Heart right ventricle (tissue), 16 donors: Measurements from ENCODE around the gene GARRE1. TPM values are rescaled to one million over a fixed set of nuclear protein-coding genes. Genes with fewer than 3 reads are reported as not detected.
"Not testable (repeated sequence)": the region's sequence is repeated elsewhere in the genome, so short reads cannot be mapped to it uniquely, and the experiment has no call there.

Experiments
- ATAC-seq, 8 donors: fragments of 200-7000 bp; cut with Tn5 transposase; one replicate each; pipeline ENCODE4 v1.9.1; 2020; ENCODE audit warnings: mild to moderate bottlenecking in 8 of 8, moderate library complexity in 8 of 8, moderate number of reproducible peaks in 1 of 8
- DNase-seq, 2 donors: peaks; one replicate each; pipeline ENCODE4 v3.0.0-alpha.2; 2020
- H3K27ac ChIP-seq, 10 donors: fragments of 200-600 bp; sonication (generic) in 2 of 10; one replicate each; pipeline versions ENCODE4 v1.5.0 to v1.8.0; 2020 to 2022; ENCODE audit warnings: mild to moderate bottlenecking in 3 of 10
- H3K27me3 ChIP-seq, 7 donors: fragments of 200-600 bp; one replicate each; pipeline ENCODE4 v1.8.0; 2021 to 2022; ENCODE audit warnings: mild to moderate bottlenecking in 2 of 7
- H3K36me3 ChIP-seq, 9 donors: fragments of 200-600 bp; sonication (generic) in 1 of 9; one replicate each; pipeline versions ENCODE4 v1.5.0 to v1.8.0; 2020 to 2022; ENCODE audit warnings: mild to moderate bottlenecking in 2 of 9
- H3K4me1 ChIP-seq, 9 donors: fragments of 200-600 bp; sonication (generic) in 1 of 9; one replicate each; pipeline versions ENCODE4 v1.5.0 to v1.8.0; 2020 to 2022; ENCODE audit warnings: mild to moderate bottlenecking in 4 of 9
- H3K4me3 ChIP-seq, 10 donors: fragments of 200-600 bp; sonication (generic) in 2 of 10; one replicate each; pipeline versions ENCODE4 v1.5.0 to v1.8.0; 2020 to 2022; ENCODE audit warnings: mild to moderate bottlenecking in 7 of 10, moderate library complexity in 2 of 10
- H3K9me3 ChIP-seq, 11 donors: fragments of 200-600 bp in 10 of 11; sonication (generic) in 2 of 11; one replicate each; pipeline versions ENCODE4 v1.5.0 to v1.8.0; 2013 to 2022; ENCODE audit warnings: mild to moderate bottlenecking in 2 of 11, control low read depth in 1 of 11, moderate library complexity in 1 of 11
- WGBS, 2 donors: extraction: QIAGEN DNeasy Blood & Tissue Kit; methylation state at CpG; one replicate each; pipeline ENCODE4 v1.1.7; 2013; ENCODE audit warnings: inconsistent platforms in 1 of 2; 5-methylcytosine and 5-hydroxymethylcytosine counted together
- intact Hi-C, 10 donors: fragments of 100-400 bp; cut with DNase I; formaldehyde crosslinking; loops; one replicate each; pipeline versions ENCODE4 v1.11.1 to v1.14.2; 2022
- polyA plus RNA-seq, 2 donors: library from polyadenylated mRNA; stranded (reverse); fragments of 200-250 nt; gene quantifications; one replicate each; pipeline ENCODE4 v1.2.3, GENCODE V29; 2013
- total RNA-seq, 10 donors: library from RNA; stranded (reverse); fragmentation: NEBNext Ultra II Directional in 3 of 10; extraction: Animal tissue kit (Norgen Biotek cat#: 25700) in 3 of 10; gene quantifications; one replicate each; pipeline versions ENCODE4 v1.2.1 to v1.2.4, GENCODE V29; 2021 to 2023
- TF ChIP-seq, protein P1 (sequence below), 9 donors: fragments of 200-600 bp; sonication (generic) in 2 of 9; IDR thresholded peaks; one replicate each; pipeline versions ENCODE4 v1.5.0 to v1.8.0; 2021 to 2022; ENCODE audit warnings: antibody characterized with exemption in 9 of 9, mild to moderate bottlenecking in 5 of 9, moderate library complexity in 1 of 9
- donor health status: Arrhythmogenic right ventricular cardiomyopathy.
- donor health status: ischemic (EF 13 %, LVEDD 7.1; RV severe dilation, severe dysfunction).
- donor health status: healthy with polysubstance abuse.
- donor health status: DM: no; HTN: yes; CAD: no.
- donor health status: DM: no; HTN: no; CAD: no.
- donor health status: ischemic (EF 25% LVEDD 6.9; RV normal size, moderate dysfunction).
- donor health status: ischemic (EF 25% LVEDD 5.7; RV mildly dilated, moderate dysfunction).
- donor health status: healthy.
- donor health status: DM: yes; HTN: yes; CAD: no.
- donor health status: Ischemic cardiomyopathy.
- donor health status: ischemic (EF 35%, LVEDD 5.7; RV mildly dilated, moderate dysfunction).
- donor health status: nonischemic (EF 11% LVEDD 7.7; RV severe dilation, severe dysfunction).
- donor health status: DM: yes; HTN: yes; CAD: no.
- donor health status: PGD.
- donor health status: ischemic (EF 29% LVEDD 5.4; RV normal size, mild dysfunction).
- donor health status: nonischemic (EF 23%, LVEDD 6.1; RV moderate dilation, normal function).

Gene GARRE1
- total and polyA plus RNA-seq, 12 donors = 7.1 to 28.9 (median 23.0) TPM

GRCh38 chr19:34213283-34213682 is 41.1 kb upstream of the GARRE1 start:
- H3K9me3 ChIP-seq = no peaks in the 10 kb centered on the region
- ATAC-seq (no peak), DNase-seq (no peak)
- peaks cover 0 to 6% (median 0%) of the 10 kb centered on the region in 9 donors for H3K4me1 ChIP-seq
- peaks cover 0 to 100% (median 31%) of the 10 kb centered on the region in 9 donors for H3K36me3 ChIP-seq
- 93 to 96% methylated on average over 2 of the region's 2 CpGs for WGBS, 2 donors
- TF ChIP-seq, protein P1, sequence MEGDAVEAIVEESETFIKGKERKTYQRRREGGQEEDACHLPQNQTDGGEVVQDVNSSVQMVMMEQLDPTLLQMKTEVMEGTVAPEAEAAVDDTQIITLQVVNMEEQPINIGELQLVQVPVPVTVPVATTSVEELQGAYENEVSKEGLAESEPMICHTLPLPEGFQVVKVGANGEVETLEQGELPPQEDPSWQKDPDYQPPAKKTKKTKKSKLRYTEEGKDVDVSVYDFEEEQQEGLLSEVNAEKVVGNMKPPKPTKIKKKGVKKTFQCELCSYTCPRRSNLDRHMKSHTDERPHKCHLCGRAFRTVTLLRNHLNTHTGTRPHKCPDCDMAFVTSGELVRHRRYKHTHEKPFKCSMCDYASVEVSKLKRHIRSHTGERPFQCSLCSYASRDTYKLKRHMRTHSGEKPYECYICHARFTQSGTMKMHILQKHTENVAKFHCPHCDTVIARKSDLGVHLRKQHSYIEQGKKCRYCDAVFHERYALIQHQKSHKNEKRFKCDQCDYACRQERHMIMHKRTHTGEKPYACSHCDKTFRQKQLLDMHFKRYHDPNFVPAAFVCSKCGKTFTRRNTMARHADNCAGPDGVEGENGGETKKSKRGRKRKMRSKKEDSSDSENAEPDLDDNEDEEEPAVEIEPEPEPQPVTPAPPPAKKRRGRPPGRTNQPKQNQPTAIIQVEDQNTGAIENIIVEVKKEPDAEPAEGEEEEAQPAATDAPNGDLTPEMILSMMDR (IDR thresholded peaks at IDR 0.05) = no peak
- no peaks in the 10 kb centered on the region for H3K27me3 ChIP-seq
- no peak overlapping the region for H3K27ac ChIP-seq
- H3K4me3 ChIP-seq = no peak overlapping the region
- intact Hi-C loops = no loop called here

DNA sequence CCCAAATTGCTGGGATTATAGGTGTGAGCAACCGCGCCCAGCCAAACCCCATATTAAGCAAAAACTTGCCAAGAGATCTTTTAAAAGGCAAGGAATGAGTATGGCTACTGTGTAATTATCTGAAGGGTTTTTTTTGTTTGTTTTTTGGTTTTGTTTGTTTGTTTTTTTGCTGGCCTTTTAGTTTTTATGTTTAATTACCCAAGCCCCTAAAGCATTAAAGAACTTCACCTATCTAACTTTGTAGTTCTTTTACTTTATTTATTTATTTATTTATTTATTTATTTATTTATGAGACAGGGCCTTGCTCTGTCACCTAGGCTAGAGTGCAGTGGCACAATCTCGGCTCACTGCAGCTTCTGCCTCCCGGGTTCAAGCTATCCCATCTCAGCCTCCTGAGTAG is 40.3 kb upstream of the GARRE1 start:
- whole genome bisulfite sequencing, 2 donors = 97 to 98% methylated on average over 4 of the region's 4 CpGs
- no peaks in the 10 kb centered on the region for H3K27me3 ChIP-seq
- peaks cover 0 to 12% (median 0%) of the 10 kb centered on the region in 9 donors for H3K4me1 ChIP-seq
- TF ChIP-seq, protein P1 (IDR thresholded peaks at IDR 0.05) = no peak
- no peak overlapping the region for H3K27ac ChIP-seq
- ATAC-seq (no peak), DNase-seq (no peak)
- intact Hi-C loops = no loop called here
- H3K36me3 ChIP-seq = peaks cover 0 to 100% (median 26%) of the 10 kb centered on the region in 9 donors
- no peaks in the 10 kb centered on the region for H3K9me3 ChIP-seq
- no peak overlapping the region for H3K4me3 ChIP-seq

GRCh38 chr19:34215006-34215665 is 39.2 kb upstream of the GARRE1 start:
- Histone ChIP-seq H3K36me3 (peaks cover 0 to 100% (median 27%) of the 10 kb centered on the region in 9 donors), H3K9me3 (no peaks in the 10 kb centered on the region), H3K4me1 (peaks cover 0 to 12% (median 0%) of the 10 kb centered on the region in 9 donors), H3K27ac (no peak overlapping the region), H3K27me3 (no peaks in the 10 kb centered on the region), H3K4me3 (no peak overlapping the region)
- ATAC-seq (no peak), DNase-seq (no peak)
- intact Hi-C loops = loop anchor here in 1 of 10 donors (5.0 kb wide), 1 partner anchor 33 kb away; no protein-coding TSS in a partner anchor
- 93 to 96% methylated on average over 3 of the region's 3 CpGs for WGBS, 2 donors
- TF ChIP-seq, protein P1 (IDR thresholded peaks at IDR 0.05) = no peak

- Histone ChIP-seq H3K36me3 (peaks cover 0 to 99% (median 28%) of the 10 kb centered on the region in 9 donors), H3K4me1 (peaks cover 0 to 12% (median 0%) of the 10 kb centered on the region in 9 donors), H3K27ac (no peak overlapping the region), H3K4me3 (no peak overlapping the region), H3K9me3 (no peaks in the 10 kb centered on the region), H3K27me3 (no peaks in the 10 kb centered on the region)
- no peak for ATAC-seq
- TF ChIP-seq, protein P1 (IDR thresholded peaks at IDR 0.05) = no peak
- intact Hi-C loops = loop anchor here in 1 of 10 donors (5.0 kb wide), 1 partner anchor 33 kb away; no protein-coding TSS in a partner anchor
- DNase-seq = no peak
- 96% methylated on average over 3 of the region's 3 CpGs for WGBS, 2 donors
These were observed 38.7 kb upstream of the GARRE1 start for GRCh38 chr19:34215666-34216038.

- not testable (repeated sequence) for H3K4me3 ChIP-seq, H3K27me3 ChIP-seq, DNase-seq, H3K27ac ChIP-seq, H3K9me3 ChIP-seq, ATAC-seq
- Histone ChIP-seq H3K36me3 (peaks cover 0 to 99% (median 28%) of the 10 kb centered on the region in 9 donors), H3K4me1 (peaks cover 0 to 12% (median 0%) of the 10 kb centered on the region in 9 donors)
- WGBS, 2 donors = 81 to 85% methylated on average over 14 of the region's 14 CpGs
- intact Hi-C loops = loop anchor here in 1 of 10 donors (5.0 kb wide), 1 partner anchor 34 kb away; no protein-coding TSS in a partner anchor
These were observed 37.6 kb upstream of the GARRE1 start for GRCh38 chr19:34216745-34217219.
